GM21390 (cell line): ENCODE results near the gene KCNE1.
"Not testable (repeated sequence)": the region's sequence is repeated elsewhere in the genome, so short reads cannot be mapped to it uniquely, and the experiment has no call there.

Experiments used
- ATAC-seq: cut with Tn5 transposase; IDR thresholded peaks from one replicate; pipeline ENCODE4 v1.9.1; 2021; ENCODE audit not compliant: unreplicated experiment

The KCNE1 gene

GRCh38 chr21:34428441-34428840 lies 83.6 kb downstream of the KCNE1 start:
- not testable (repeated sequence) for ATAC-seq

DNA sequence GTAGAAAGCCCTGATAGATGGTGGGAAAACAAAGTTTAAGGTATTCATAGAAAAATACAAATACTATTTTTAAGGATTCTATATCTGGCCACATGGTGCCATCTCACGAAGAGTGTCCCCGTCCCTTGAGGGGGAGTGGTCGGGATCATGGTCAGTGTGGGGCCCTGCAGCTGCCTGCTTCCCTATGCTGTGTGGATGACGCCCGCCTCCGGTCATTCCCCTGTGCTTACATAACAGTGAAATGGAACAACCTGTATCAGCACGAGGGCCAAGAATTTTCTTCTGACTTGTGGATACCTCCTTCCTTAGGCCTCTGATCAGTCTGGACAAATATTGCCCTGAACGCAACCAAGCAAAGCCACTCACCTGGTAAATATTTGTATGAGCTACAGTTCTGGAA lies 84.7 kb downstream of the KCNE1 start:
- not testable (repeated sequence) for ATAC-seq

DNA sequence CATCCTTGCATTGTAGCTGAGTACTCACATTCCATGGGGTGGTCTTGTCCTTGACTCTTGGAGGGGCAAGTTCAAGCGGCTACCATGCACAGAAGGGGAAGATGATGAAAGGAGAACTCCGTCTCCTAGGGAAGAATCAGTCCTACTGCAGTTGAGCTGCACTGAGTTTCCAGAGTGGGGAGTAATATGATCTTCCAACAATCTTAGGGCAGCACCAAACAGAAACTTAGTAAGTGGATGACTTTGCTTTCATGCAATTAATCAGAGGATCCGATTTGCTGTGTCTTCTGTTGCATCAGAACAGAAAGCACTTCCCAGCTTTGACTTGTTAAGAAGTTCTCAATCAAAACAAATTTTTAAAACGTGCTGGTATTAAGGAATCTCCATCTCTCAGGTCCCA lies 88.2 kb downstream of the KCNE1 start, which contains the start of gene SMIM34:
SMIM34 (minus strand) TSS at position 147 of the 400 bp plus-strand sequence; CDS start at position 35, 112 bp downstream.
- not testable (repeated sequence) for ATAC-seq

GRCh38 chr21:34417448-34418077 lies 94.4 kb downstream of the KCNE1 start:
- ATAC-seq: not testable (repeated sequence)

DNA sequence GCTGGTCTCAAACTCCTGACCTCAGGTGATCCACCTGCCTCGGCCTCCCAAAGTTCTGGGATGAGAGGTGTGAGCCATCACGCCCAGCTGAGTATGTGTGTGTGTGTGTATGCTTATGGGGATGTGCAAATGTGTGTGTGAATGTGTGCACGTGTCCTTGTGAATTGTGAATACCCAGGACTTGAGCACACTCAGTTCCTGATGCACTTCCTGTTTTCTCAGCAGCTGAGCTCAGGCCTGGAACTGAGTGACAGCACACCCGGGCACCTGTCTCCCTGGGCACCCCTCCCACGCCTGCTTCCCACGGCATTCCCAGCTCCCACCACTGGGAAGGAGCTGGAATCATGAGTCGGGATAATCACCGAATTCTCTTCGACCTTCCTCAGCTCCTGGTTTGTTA lies 104.7 kb downstream of the KCNE1 start:
- not testable (repeated sequence) for ATAC-seq

- ATAC-seq: not testable (repeated sequence)
These were observed 105.3 kb downstream of the KCNE1 start for GRCh38 chr21:34406676-34407075.

- not testable (repeated sequence) for ATAC-seq
These were observed 105.9 kb downstream of the KCNE1 start for GRCh38 chr21:34406102-34406501.

- ATAC-seq: not testable (repeated sequence)
These were observed 106.3 kb downstream of the KCNE1 start for GRCh38 chr21:34405686-34406085.

GRCh38 chr21:34404742-34405141 lies 107.3 kb downstream of the KCNE1 start:
- ATAC-seq: not testable (repeated sequence)

DNA sequence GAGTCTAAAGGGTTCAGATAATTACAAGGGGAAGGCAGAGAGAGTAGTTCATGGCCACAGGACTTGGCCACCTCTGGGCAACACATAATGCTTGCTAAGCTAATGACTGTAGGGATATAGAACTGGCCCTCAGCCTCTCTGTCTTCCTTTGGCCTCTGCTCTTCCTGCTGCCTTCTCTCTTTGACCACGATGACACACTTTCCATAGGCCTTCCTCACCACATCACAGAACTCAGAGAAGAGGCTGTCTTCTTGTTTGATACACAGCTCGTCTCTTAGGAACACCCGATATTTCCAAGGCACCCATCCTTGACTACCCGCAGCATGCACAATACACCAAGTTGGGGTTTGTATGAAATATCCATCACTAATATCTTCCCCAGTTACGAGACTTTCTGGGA lies 111.5 kb downstream of the KCNE1 start:
- ATAC-seq: not testable (repeated sequence)
